ENCODE results near the gene GDPD4.

GDPD4 gene

GRCh38 chr11:77283101-77283500, 18.4 kb downstream of the GDPD4 start:
- H3K36me3 Mint-ChIP-seq: no peaks in the 10 kb centered on the region
- DNase-seq: no peak
- H3K9me3 Mint-ChIP-seq: no peaks in the 10 kb centered on the region
- H3K4me1 Mint-ChIP-seq: no peaks in the 10 kb centered on the region
- no peak for ATAC-seq (replicated peaks)
- H3K4me3 Mint-ChIP-seq: no peak overlapping the region
- no peak overlapping the region for H3K27ac Mint-ChIP-seq
- H3K27me3 Mint-ChIP-seq: peaks cover 13 to 20% of the 10 kb centered on the region in 2 donors

- peaks cover 4 to 28% of the 10 kb centered on the region in 2 donors for H3K27me3 Mint-ChIP-seq
Measured at GRCh38 chr11:77278595-77279506, 22.6 kb downstream of the GDPD4 start.

GRCh38 chr11:77276271-77276670, 25.2 kb downstream of the GDPD4 start:
- DNase-seq: no peak
- peaks cover 4 to 18% of the 10 kb centered on the region in 2 donors for H3K27me3 Mint-ChIP-seq
- H3K4me3 Mint-ChIP-seq: no peak overlapping the region
- H3K36me3 Mint-ChIP-seq: no peaks in the 10 kb centered on the region
- H3K4me1 Mint-ChIP-seq: no peaks in the 10 kb centered on the region
- H3K27ac Mint-ChIP-seq: no peak overlapping the region
- no peaks in the 10 kb centered on the region for H3K9me3 Mint-ChIP-seq
- no peak for ATAC-seq (replicated peaks)

More at GRCh38 chr11:77278595-77279506, 22.6 kb downstream of the GDPD4 start:
- Mint-ChIP-seq H3K4me3 (no peak overlapping the region), H3K36me3 (no peaks in the 10 kb centered on the region), H3K9me3 (no peaks in the 10 kb centered on the region), H3K4me1 (no peaks in the 10 kb centered on the region), H3K27ac (no peak overlapping the region)
- DNase-seq (no peak), ATAC-seq (replicated peaks) (no peak)

- Mint-ChIP-seq H3K4me3 (no peak overlapping the region), H3K4me1 (no peaks in the 10 kb centered on the region), H3K9me3 (peaks cover 0 to 2% of the 10 kb centered on the region in 2 donors), H3K36me3 (no peaks in the 10 kb centered on the region), H3K27me3 (peaks cover 8 to 19% of the 10 kb centered on the region in 2 donors), H3K27ac (no peak overlapping the region)
- DNase-seq: no peak
- ATAC-seq (replicated peaks): no peak
Measured at GRCh38 chr11:77270921-77271320, 30.6 kb downstream of the GDPD4 start.

GRCh38 chr11:77269484-77270123, 31.9 kb downstream of the GDPD4 start:
- DNase-seq (no peak), ATAC-seq (replicated peaks) (no peak)
- Mint-ChIP-seq H3K27ac (no peak overlapping the region), H3K4me3 (no peak overlapping the region), H3K27me3 (peaks cover 8 to 19% of the 10 kb centered on the region in 2 donors), H3K9me3 (peaks cover 0 to 2% of the 10 kb centered on the region in 2 donors), H3K36me3 (no peaks in the 10 kb centered on the region), H3K4me1 (no peaks in the 10 kb centered on the region)

- H3K27ac Mint-ChIP-seq: no peak overlapping the region
- H3K36me3 Mint-ChIP-seq: peaks cover 0 to 4% of the 10 kb centered on the region in 2 donors
- no peaks in the 10 kb centered on the region for H3K4me1 Mint-ChIP-seq
- ATAC-seq (replicated peaks) (no peak), DNase-seq (no peak)
- peaks cover 6 to 8% of the 10 kb centered on the region in 2 donors for H3K9me3 Mint-ChIP-seq
- H3K27me3 Mint-ChIP-seq: peaks cover 15 to 24% of the 10 kb centered on the region in 2 donors
- H3K4me3 Mint-ChIP-seq: no peak overlapping the region
Measured at GRCh38 chr11:77267962-77268361, 33.5 kb downstream of the GDPD4 start.

- ATAC-seq (replicated peaks): no peak
- DNase-seq: no peak
- Mint-ChIP-seq H3K4me1 (no peaks in the 10 kb centered on the region), H3K36me3 (peaks cover 0 to 4% of the 10 kb centered on the region in 2 donors), H3K27ac (no peak overlapping the region), H3K9me3 (peaks cover 12 to 13% of the 10 kb centered on the region in 2 donors), H3K4me3 (no peak overlapping the region), H3K27me3 (peaks cover 19 to 33% of the 10 kb centered on the region in 2 donors)
Measured at GRCh38 chr11:77266766-77267165, 34.7 kb downstream of the GDPD4 start.

GRCh38 chr11:77262803-77263202, 38.7 kb downstream of the GDPD4 start:
- DNase-seq: no peak

GRCh38 chr11:77259641-77260040, 41.8 kb downstream of the GDPD4 start:
- H3K27me3 Mint-ChIP-seq: peaks cover 28 to 32% of the 10 kb centered on the region in 2 donors
- no peak overlapping the region for H3K4me3 Mint-ChIP-seq
- no peak overlapping the region for H3K27ac Mint-ChIP-seq
- ATAC-seq (replicated peaks): no peak
- DNase-seq: no peak
- H3K4me1 Mint-ChIP-seq: no peaks in the 10 kb centered on the region
- peaks cover 11 to 12% of the 10 kb centered on the region in 2 donors for H3K9me3 Mint-ChIP-seq
- H3K36me3 Mint-ChIP-seq: peaks cover 0 to 4% of the 10 kb centered on the region in 2 donors

More at GRCh38 chr11:77262803-77263202, 38.7 kb downstream of the GDPD4 start:
- Mint-ChIP-seq H3K36me3 (peaks cover 0 to 4% of the 10 kb centered on the region in 2 donors), H3K4me1 (no peaks in the 10 kb centered on the region), H3K9me3 (peaks cover 11 to 12% of the 10 kb centered on the region in 2 donors), H3K27me3 (peaks cover 20 to 21% of the 10 kb centered on the region in 2 donors), H3K27ac (no peak overlapping the region), H3K4me3 (no peak overlapping the region)
- ATAC-seq (replicated peaks): no peak

- H3K4me3 Mint-ChIP-seq: no peak overlapping the region
- DNase-seq (no peak), ATAC-seq (replicated peaks) (no peak)
- H3K36me3 Mint-ChIP-seq: peaks cover 0 to 4% of the 10 kb centered on the region in 2 donors
- H3K9me3 Mint-ChIP-seq: peaks cover 11 to 15% of the 10 kb centered on the region in 2 donors
- H3K27ac Mint-ChIP-seq: no peak overlapping the region
- peaks cover 13 to 18% of the 10 kb centered on the region in 2 donors for H3K27me3 Mint-ChIP-seq
- H3K4me1 Mint-ChIP-seq: no peaks in the 10 kb centered on the region
Measured at GRCh38 chr11:77253690-77254089, 47.8 kb downstream of the GDPD4 start.

- no peak overlapping the region for H3K27ac Mint-ChIP-seq
- H3K4me1 Mint-ChIP-seq: no peaks in the 10 kb centered on the region
- ATAC-seq (replicated peaks): no peak
- peaks cover 10 to 12% of the 10 kb centered on the region in 2 donors for H3K27me3 Mint-ChIP-seq
- no peak overlapping the region for H3K4me3 Mint-ChIP-seq
- H3K36me3 Mint-ChIP-seq: peaks cover 0 to 4% of the 10 kb centered on the region in 2 donors
- DNase-seq: no peak
- H3K9me3 Mint-ChIP-seq: peaks cover 11 to 15% of the 10 kb centered on the region in 2 donors
Measured at GRCh38 chr11:77252555-77253270, 48.8 kb downstream of the GDPD4 start.

GRCh38 chr11:77250881-77251640, 50.4 kb downstream of the GDPD4 start:
- H3K27me3 Mint-ChIP-seq: peaks cover 6 to 8% of the 10 kb centered on the region in 2 donors
- no peak for ATAC-seq (replicated peaks)
- no peak overlapping the region for H3K27ac Mint-ChIP-seq
- H3K36me3 Mint-ChIP-seq: peaks cover 0 to 4% of the 10 kb centered on the region in 2 donors
- DNase-seq: no peak
- H3K4me3 Mint-ChIP-seq: no peak overlapping the region
- peaks cover 11 to 15% of the 10 kb centered on the region in 2 donors for H3K9me3 Mint-ChIP-seq
- no peaks in the 10 kb centered on the region for H3K4me1 Mint-ChIP-seq

GRCh38 chr11:77249427-77249826, 52.1 kb downstream of the GDPD4 start:
- H3K27ac Mint-ChIP-seq: no peak overlapping the region
- peaks cover 0 to 4% of the 10 kb centered on the region in 2 donors for H3K27me3 Mint-ChIP-seq
- DNase-seq (no peak), ATAC-seq (replicated peaks) (no peak)
- H3K4me1 Mint-ChIP-seq: no peaks in the 10 kb centered on the region
- peaks cover 0 to 4% of the 10 kb centered on the region in 2 donors for H3K36me3 Mint-ChIP-seq
- H3K4me3 Mint-ChIP-seq: no peak overlapping the region
- peaks cover 11 to 15% of the 10 kb centered on the region in 2 donors for H3K9me3 Mint-ChIP-seq

Measured in stimulated activated naive B cell treated with anti-CD40 and anti-IgM and Interleukin-4, amounts not matched to agents 10 μg/mL and 1 μg/mL and 100 μg/mL, for 72 hours (primary cell).